Medulla oblongata (tissue), 1 donor: ENCODE data around the gene KLHDC2.
"Not testable (repeated sequence)": the region's sequence is repeated elsewhere in the genome, so short reads cannot be mapped to it uniquely, and the experiment has no call there.

Experiments used
- DNase-seq: peaks from one replicate; pipeline ENCODE4 v3.0.0-alpha.2; 2015; ENCODE audit errors: extremely low spot score

KLHDC2 gene, protein sequence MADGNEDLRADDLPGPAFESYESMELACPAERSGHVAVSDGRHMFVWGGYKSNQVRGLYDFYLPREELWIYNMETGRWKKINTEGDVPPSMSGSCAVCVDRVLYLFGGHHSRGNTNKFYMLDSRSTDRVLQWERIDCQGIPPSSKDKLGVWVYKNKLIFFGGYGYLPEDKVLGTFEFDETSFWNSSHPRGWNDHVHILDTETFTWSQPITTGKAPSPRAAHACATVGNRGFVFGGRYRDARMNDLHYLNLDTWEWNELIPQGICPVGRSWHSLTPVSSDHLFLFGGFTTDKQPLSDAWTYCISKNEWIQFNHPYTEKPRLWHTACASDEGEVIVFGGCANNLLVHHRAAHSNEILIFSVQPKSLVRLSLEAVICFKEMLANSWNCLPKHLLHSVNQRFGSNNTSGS

GRCh38 chr14:49767571-49768300 is at the start of gene KLHDC2:
Gene KLHDC2 (plus strand): TSS chr14:49768153. CDS start chr14:49768469, 316 bp downstream.
- DNase-seq: peak; percentile 85

- DNase-seq: no peak
These were observed 47.2 kb upstream of the KLHDC2 start for GRCh38 chr14:49720744-49721143.

DNA sequence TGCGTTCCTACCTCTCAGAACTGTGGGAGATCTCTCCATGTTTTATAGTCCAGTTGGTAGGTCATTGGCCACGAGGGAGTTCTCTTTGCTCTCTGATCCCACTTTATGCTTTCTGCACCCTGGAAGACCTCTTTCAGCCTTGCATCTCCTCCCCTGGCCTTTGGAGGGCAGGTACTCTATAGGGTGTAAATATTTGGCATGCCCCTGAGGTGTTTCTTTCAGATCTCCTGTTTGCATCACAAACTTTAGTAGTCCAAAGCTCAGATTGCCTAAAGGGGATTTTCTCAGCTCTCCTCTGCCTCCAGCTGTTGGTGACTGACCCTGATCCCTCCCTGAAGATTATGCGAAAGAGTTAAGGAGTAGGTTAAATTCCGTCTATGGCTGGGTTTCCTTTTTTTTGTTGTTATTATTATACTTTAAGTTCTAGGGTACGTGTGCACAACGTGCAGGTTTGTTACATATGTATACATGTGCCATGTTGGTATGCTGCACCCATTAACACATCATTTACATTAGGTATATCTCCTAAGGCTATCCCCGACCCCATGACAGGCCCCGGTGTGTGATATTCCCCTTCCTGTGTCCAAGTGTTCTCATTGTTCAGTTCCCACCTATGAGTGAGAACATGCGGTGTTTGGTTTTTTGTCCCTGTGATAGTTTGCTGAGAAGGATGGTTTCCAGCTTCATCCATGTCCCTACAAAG is 46.1 kb upstream of the KLHDC2 start:
- DNase-seq: not testable (repeated sequence)

- DNase-seq: no peak
These were observed 40.8 kb upstream of the KLHDC2 start for GRCh38 chr14:49727171-49727570.

DNA sequence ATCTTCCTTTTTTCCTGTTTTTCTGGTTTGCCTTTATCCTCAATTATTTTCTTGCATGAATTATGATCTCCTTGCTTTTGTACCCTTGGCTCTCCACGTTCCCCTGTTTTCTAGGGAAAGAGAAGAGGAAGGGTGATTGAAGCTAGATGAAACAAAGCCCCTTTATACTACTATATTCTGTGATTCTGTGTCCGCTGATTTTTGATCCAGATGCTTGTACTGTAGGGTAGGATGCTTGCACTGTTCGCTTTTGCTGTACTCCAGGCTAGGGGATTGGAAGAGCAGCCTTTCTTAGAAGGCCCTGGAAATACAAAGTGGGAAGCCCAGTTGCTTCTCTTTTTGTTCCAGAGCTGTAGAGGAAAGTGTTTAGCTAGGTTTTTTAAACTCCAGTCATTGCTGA is 35.1 kb upstream of the KLHDC2 start:
- DNase-seq: peak; percentile 52

GRCh38 chr14:49733836-49734235 is 34.1 kb upstream of the KLHDC2 start:
- DNase-seq: no peak

- DNase-seq: not testable (repeated sequence)
These were observed 32.3 kb upstream of the KLHDC2 start for GRCh38 chr14:49735669-49736068.

DNA sequence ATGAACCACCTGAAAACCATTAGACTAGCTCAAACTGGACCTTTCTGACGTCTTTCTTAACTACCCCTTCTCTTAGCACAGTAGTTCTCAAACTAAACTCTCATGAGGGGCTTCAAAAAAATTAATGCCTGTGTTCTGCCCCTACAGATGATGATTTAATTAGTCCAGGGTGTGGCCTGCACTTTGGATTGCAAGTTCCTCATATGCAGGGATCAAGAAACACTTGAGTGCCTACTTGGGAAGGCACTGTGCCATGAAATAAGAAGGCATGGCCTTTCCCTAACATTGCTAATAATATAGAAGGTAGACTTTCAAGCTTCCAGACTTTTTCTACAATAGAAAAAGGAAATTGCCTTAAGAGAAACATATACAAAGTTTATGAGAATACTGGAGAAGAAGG is 22.8 kb upstream of the KLHDC2 start:
- DNase-seq: no peak

DNA sequence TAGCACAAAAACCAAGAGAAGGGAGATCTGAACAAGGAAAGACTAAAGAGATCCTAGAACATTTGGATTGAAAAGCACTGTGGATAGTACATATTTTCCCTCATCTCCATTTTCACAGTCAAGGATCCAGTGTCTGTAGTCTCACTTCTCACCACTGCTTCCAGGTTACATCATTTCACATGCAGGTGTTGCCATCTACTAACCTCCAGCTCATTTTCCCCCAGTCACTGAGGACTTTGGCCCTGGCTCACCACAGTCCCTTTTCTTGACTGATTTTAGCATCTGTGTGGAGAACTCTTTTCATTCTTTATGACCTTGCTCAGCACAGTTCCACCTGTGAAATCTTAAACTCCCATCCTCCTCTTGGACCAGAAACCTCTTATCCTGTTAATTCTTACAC is 21.5 kb upstream of the KLHDC2 start:
- not testable (repeated sequence) for DNase-seq

- no peak for DNase-seq
These were observed 13.3 kb upstream of the KLHDC2 start for GRCh38 chr14:49754570-49755097.

- no peak for DNase-seq
These were observed 12.6 kb upstream of the KLHDC2 start for GRCh38 chr14:49755378-49755777.

DNA sequence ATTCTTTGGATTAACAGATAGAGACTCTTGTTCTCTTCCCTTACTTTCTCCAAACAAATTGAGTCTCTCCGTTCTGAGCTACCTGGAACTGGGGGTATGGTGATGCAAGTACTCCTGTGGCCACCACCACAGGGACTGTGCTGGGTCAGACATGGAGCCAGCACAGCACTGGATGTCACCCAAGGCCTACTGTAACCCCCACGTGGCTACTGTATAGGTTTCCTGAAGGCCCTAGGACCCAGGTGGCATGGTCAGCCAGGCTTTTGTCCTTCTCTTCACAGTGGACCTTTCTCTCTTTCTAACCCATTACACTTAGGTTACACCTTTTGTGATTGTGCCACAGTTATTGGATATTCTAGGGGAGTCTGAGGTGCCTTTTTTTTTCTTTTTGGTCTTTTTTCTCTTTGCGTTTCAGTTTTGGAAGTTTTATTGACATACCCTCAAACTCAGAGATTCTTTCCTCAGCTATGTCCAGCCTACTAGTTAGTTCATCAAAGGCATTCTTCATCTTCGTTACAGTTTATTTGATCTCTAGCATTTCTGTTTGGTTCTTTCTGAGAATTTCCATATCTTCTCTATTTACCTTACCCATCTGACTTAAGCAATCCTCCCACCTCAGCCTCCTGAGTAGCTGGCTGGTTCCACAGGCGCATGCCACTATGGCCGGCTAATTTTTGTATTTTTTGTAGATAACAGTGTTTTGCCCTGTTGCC is 6.0 kb upstream of the KLHDC2 start:
- no peak for DNase-seq

DNA sequence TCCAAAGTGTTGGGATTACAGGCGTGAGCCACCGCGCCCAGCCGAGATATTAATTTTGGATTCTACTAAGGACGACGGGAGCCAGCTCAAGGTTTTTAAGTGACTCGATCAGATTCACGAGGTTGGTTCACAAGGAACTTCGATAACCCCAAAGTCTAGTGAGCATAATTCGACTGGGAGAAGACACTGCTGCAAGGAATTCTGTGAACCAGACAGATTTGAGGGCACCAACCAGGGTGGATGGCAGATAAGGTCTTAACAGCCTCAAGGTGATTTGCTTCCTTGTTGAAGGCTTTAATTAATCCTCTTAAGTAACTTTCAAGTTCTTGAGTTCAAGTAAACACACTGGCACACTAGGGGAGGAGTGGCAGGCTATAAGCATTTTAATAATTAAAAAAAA is 1.1 kb upstream of the KLHDC2 start:
- peak; percentile 4 for DNase-seq

DNA sequence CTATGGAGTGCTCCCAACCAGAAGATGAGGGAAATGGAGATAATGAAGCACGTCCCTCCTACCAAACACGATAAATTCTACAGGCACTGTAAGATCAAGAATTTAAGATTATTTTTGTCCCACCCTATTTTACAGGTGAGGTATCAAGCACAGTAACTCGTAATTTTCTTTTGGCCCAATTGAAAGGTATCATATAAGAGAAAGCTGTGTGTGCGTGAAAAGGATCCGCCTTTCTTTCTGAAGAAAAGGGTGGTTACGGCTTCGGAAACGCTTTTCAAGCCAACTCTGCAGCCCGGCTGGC is 733 bp upstream of the KLHDC2 start:
- no peak for DNase-seq

- DNase-seq: peak; percentile 49
These were observed 558 bp downstream of the KLHDC2 start for GRCh38 chr14:49768301-49769121.

DNA sequence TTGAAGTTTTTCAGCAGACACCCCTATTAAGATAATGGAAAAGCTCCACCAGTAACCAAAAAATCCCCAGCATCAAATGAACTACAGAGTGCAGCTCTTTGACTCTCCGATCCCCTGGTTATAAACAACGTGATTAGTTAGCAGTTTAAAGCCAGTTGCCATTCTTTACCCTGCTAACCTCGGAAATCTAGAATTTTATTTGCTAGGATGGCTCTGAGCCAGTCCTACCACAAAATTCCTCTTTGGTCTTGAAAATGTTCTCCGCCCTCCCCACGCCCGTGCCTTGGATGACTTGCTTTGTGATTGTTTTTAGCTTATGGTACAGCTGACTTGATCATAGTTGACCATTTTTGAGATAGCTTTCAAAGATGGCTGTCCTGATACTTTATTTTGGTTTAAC is 1.2 kb downstream of the KLHDC2 start:
- no peak for DNase-seq

DNA sequence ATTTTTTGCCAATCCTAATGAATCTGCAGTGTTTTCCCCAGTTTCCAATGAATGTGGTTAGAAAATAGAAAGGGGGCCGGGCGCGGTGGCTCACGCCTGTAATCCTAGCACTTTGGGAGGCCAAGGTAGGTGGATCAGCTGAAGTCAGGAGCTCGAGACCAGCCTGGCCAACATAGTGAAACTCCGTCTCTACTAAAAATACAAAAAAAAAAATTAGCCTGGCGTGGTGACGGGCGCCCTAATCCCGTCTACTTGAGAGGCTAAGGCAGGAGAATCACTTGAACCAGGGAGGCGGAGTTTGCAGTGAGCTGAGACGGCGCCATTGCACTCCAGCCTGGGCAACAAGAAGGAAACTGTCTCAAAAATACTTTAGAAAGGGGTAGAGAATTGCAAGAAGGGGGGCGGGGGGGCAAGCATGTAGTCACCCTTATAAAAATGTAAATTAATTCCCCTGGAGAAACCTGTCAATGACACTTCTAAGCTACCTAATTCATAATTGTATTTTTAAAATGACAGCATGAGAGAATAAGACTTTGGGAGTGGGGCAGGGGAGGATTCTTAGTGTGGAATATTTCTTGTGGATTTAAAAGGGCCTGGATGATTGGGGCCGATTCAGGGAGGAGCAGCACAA is 1.7 kb downstream of the KLHDC2 start:
- DNase-seq: no peak

DNA sequence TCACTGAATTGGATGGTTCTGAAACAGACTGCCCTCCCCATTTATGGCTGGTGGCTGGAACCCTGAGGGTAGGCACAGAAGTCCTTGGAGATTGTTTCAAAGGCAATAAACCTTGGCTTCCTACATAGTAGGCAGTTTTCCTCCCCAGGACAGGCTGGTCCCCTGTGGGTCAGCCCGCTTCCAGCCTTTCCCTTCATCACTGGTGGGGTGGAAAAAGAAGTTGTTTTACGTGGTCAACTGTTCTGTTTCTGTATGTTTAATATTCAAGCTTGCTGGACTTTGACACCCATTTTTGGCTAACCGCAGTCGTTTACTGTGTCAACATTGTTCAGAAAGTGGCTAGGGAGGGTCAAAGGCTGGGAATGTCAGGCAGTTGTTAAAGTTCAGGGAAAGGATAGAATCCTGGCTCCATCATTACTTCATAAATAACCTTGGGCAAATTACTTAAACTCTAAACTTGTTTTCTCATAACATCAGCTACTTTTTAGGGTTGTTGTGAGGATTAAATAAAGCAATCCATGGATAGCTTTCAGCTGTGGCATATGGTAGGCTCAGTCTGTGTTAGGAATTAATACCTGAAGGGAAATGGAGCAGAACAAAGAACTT is 2.4 kb downstream of the KLHDC2 start:
- no peak for DNase-seq

- DNase-seq: not testable (repeated sequence)
These were observed 3.7 kb downstream of the KLHDC2 start for GRCh38 chr14:49771691-49772090.

DNA sequence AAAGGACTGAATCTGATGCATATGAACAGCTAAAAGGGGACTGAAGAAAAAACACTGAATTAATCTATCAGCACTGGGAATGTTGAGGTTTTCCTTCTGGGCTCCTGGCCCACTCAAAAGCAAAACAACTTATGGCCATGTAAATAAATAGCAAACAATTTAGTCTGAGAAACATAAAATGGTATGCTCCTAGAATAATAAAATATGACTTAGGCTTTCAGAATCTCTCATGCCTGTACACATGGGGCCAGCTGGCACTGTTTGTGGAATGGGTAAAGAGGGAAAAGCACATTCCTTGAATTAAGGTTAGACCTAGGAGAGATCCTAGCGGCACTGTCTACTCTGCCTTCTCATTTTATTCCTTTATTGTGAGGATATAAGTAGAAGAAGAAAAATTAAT is 6.2 kb downstream of the KLHDC2 start:
- DNase-seq: no peak
